Ecto neural progenitor cell (in vitro differentiated cells): Measurements from ENCODE around the gene COQ8B.

Experiments
- DNase-seq: peaks from one replicate; pipeline ENCODE4 v3.0.0-alpha.2; 2018; ENCODE audit warnings: low spot score

Gene COQ8B

GRCh38 chr19:40717880-40718773 is 1.4 kb upstream of the COQ8B start:
- no peak for DNase-seq

GRCh38 chr19:40717325-40717879 is 716 bp upstream of the COQ8B start:
- no peak for DNase-seq

- DNase-seq: no peak
These were observed 630 bp downstream of the COQ8B start for GRCh38 chr19:40716031-40716481.

GRCh38 chr19:40714441-40715299 is 2.0 kb downstream of the COQ8B start:
- DNase-seq: peak; percentile 96

GRCh38 chr19:40713939-40714338 is 2.7 kb downstream of the COQ8B start:
- DNase-seq: no peak

- no peak for DNase-seq
These were observed 6.9 kb downstream of the COQ8B start for GRCh38 chr19:40709817-40710216.

- DNase-seq: no peak
These were observed 9.1 kb downstream of the COQ8B start for GRCh38 chr19:40707615-40708014.

- DNase-seq: no peak
These were observed 10.6 kb downstream of the COQ8B start for GRCh38 chr19:40705950-40706619.

- no peak for DNase-seq
These were observed 11.4 kb downstream of the COQ8B start for GRCh38 chr19:40705362-40705651.

- no peak for DNase-seq
These were observed 12.0 kb downstream of the COQ8B start for GRCh38 chr19:40704491-40705361.

GRCh38 chr19:40703029-40703755 is 13.5 kb downstream of the COQ8B start:
- no peak for DNase-seq

- peak; percentile 81 for DNase-seq
These were observed 14.2 kb downstream of the COQ8B start for GRCh38 chr19:40702337-40703012.

- no peak for DNase-seq
These were observed 14.9 kb downstream of the COQ8B start for GRCh38 chr19:40701758-40702157.

- DNase-seq: no peak
These were observed 16.6 kb downstream of the COQ8B start for GRCh38 chr19:40700083-40700482.

- DNase-seq: no peak
These were observed 19.7 kb downstream of the COQ8B start for GRCh38 chr19:40697007-40697406.

- no peak for DNase-seq
These were observed 20.8 kb downstream of the COQ8B start for GRCh38 chr19:40695881-40696280.

- DNase-seq: no peak
These were observed 22.8 kb downstream of the COQ8B start for GRCh38 chr19:40693896-40694295.

GRCh38 chr19:40693150-40693788 is 23.4 kb downstream of the COQ8B start:
- DNase-seq: no peak

- no peak for DNase-seq
These were observed 24.5 kb downstream of the COQ8B start for GRCh38 chr19:40692212-40692551.
